OCI-LY1 (cell line): ENCODE results near the gene APCDD1.

ENCODE experiments used
- CTCF ChIP-seq: fragments of 200-600 bp; sonication (generic), shearing (Covaris generic); IDR thresholded peaks from 2 replicates; pipeline ENCODE4 v1.5.1; 2017; ENCODE audit warnings: mild to moderate bottlenecking, antibody characterized with exemption, low read length, moderate library complexity, mixed read lengths
- EZH2 ChIP-seq: fragments of 200-600 bp; sonication (generic), shearing (Covaris generic); IDR thresholded peaks from 2 replicates; pipeline ENCODE4 v1.8.0; 2017; ENCODE audit warnings: borderline replicate concordance, mixed run types, mild to moderate bottlenecking, antibody characterized with exemption, low read length, moderate library complexity, mixed read lengths

GRCh38 chr18:10536280-10536679 lies 81.8 kb downstream of the APCDD1 start:
- TF ChIP-seq CTCF = no peak
- TF ChIP-seq EZH2 = no peak
